ENCODE data around the gene VPS52.

DNA sequence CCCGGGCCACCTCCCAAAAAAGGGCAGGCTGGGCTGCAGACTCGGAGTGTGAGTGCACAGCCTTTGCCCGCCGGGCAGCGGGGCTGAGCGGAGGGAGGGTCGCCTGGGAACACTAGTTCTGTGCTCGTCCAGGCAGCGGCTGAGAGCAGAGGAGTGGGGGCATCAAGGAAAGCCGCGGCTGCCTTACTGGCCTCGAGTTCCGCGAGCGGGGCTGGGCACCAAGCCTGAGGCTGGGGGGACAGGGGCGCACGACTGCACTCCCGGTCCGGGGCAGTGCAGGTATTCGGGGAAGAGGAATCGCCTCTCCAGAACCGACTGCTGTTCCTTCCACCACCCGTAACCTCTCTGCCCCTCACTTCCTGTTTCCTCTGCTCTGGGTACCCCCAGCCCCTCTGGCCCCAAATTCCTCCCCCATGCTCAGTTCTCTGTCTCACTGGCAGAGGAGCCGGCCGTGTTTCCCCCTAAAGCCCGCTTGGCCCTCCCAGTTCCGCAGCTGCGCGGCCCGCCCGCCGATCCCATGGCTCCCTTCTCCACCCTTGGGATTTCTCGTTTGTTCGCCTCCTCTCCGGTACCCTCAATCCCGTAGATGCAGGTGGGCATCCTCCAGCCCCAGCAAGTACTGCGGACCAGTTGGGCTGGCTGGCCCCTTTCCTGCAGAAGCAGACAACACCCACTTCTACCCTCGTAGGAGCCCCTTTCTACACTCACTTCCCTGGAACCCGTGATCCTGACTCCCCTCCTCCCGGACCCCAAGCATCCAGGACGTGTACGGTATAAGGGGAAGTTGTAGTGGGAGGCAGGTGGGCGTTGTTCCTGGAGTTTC is 58.3 kb downstream of the VPS52 start:
- TF ChIP-seq, protein P1, sequence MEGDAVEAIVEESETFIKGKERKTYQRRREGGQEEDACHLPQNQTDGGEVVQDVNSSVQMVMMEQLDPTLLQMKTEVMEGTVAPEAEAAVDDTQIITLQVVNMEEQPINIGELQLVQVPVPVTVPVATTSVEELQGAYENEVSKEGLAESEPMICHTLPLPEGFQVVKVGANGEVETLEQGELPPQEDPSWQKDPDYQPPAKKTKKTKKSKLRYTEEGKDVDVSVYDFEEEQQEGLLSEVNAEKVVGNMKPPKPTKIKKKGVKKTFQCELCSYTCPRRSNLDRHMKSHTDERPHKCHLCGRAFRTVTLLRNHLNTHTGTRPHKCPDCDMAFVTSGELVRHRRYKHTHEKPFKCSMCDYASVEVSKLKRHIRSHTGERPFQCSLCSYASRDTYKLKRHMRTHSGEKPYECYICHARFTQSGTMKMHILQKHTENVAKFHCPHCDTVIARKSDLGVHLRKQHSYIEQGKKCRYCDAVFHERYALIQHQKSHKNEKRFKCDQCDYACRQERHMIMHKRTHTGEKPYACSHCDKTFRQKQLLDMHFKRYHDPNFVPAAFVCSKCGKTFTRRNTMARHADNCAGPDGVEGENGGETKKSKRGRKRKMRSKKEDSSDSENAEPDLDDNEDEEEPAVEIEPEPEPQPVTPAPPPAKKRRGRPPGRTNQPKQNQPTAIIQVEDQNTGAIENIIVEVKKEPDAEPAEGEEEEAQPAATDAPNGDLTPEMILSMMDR (conservative IDR thresholded peaks at IDR 0.05; ENCODE audit: low read length): no peak
- no peak for TF ChIP-seq EZH2phosphoT487 (IDR thresholded peaks at IDR 0.05; ENCODE audit: borderline replicate concordance, low read depth, low read length)
